NB4 (cell line): Measurements from ENCODE around the gene CDKN2A.

Experiments
- POLR2A ChIP-seq: IDR thresholded peaks from 2 replicates; pipeline ENCODE4 v1.6.1; 2011; ENCODE audit warnings: mild to moderate bottlenecking; ENCODE audit not compliant: insufficient read length; ENCODE audit errors: extremely low read depth
- TF ChIP-seq, protein P1 (sequence below): IDR thresholded peaks from one replicate; pipeline ENCODE4 v1.5.1; 2012; ENCODE audit warnings: low read depth, low read length
- TF ChIP-seq, protein P2 (sequence below): IDR thresholded peaks from 2 replicates; pipeline ENCODE4 v1.6.1; 2011; ENCODE audit warnings: low read depth, low read length

DNA sequence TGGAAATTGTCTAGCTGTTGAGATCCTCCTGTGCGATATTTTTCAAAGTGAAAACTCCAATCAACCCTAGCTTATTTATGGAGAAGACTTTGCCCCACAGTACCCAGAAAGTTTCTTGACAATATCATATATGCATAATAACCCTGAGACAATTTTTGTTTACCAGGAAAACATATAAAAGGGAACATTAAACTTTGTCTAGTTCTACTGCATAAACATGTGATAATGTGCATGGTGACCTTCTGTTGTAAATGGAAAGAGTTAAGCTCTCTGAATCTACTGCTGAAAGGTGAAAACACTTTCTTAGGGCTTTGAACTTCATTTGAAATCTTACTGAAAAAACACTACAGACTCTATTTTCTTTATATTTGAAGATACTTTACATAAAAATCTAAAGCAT lies 47.2 kb upstream of the CDKN2A start:
- TF ChIP-seq, protein P1, sequence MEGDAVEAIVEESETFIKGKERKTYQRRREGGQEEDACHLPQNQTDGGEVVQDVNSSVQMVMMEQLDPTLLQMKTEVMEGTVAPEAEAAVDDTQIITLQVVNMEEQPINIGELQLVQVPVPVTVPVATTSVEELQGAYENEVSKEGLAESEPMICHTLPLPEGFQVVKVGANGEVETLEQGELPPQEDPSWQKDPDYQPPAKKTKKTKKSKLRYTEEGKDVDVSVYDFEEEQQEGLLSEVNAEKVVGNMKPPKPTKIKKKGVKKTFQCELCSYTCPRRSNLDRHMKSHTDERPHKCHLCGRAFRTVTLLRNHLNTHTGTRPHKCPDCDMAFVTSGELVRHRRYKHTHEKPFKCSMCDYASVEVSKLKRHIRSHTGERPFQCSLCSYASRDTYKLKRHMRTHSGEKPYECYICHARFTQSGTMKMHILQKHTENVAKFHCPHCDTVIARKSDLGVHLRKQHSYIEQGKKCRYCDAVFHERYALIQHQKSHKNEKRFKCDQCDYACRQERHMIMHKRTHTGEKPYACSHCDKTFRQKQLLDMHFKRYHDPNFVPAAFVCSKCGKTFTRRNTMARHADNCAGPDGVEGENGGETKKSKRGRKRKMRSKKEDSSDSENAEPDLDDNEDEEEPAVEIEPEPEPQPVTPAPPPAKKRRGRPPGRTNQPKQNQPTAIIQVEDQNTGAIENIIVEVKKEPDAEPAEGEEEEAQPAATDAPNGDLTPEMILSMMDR = no peak
- TF ChIP-seq POLR2A = no peak
- TF ChIP-seq, protein P2, sequence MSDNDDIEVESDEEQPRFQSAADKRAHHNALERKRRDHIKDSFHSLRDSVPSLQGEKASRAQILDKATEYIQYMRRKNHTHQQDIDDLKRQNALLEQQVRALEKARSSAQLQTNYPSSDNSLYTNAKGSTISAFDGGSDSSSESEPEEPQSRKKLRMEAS = no peak
